GM23248 (cell line): ENCODE measurements around the gene ANKS6. TPM values are rescaled to one million over a fixed set of nuclear protein-coding genes. Genes with fewer than 3 reads are reported as not detected.

ENCODE experiments used
- DNase-seq: peaks from one replicate; pipeline ENCODE4 v3.0.0-alpha.2; 2015
- H2AFZ ChIP-seq: fragments of 200-600 bp; sonication (generic); 2 replicates; pipeline ENCODE4 v1.6.1; 2016; ENCODE audit warnings: antibody characterized with exemption
- H3F3A ChIP-seq: fragments of 200-600 bp; sonication (generic); 2 replicates; pipeline ENCODE4 v1.6.1; 2016; ENCODE audit warnings: mild to moderate bottlenecking, antibody characterized with exemption, mixed run types; ENCODE audit not compliant: insufficient read depth
- H3K27ac ChIP-seq: fragments of 200-600 bp; sonication (generic); 2 replicates; pipeline ENCODE4 v1.5.1; 2016; ENCODE audit warnings: mild to moderate bottlenecking
- H3K27me3 ChIP-seq: fragments of 200-600 bp; sonication (generic); replicated peaks from 2 replicates; pipeline ENCODE4 v1.6.1; 2016; ENCODE audit warnings: mild to moderate bottlenecking; ENCODE audit not compliant: insufficient read depth
- H3K36me3 ChIP-seq: fragments of 200-600 bp; sonication (generic); 2 replicates; pipeline ENCODE4 v1.6.1; 2016; ENCODE audit warnings: low read depth, mild to moderate bottlenecking
- H3K4me1 ChIP-seq: fragments of 200-600 bp; sonication (generic); 2 replicates; pipeline ENCODE4 v1.6.1; 2016; ENCODE audit warnings: mild to moderate bottlenecking; ENCODE audit not compliant: insufficient read depth
- H3K4me2 ChIP-seq: fragments of 200-600 bp; sonication (generic); one replicate; pipeline ENCODE4 v1.6.1; 2016; ENCODE audit warnings: mild to moderate bottlenecking; ENCODE audit not compliant: unreplicated experiment
- H3K4me3 ChIP-seq: fragments of 200-600 bp; sonication (generic); 2 replicates; pipeline ENCODE4 v1.5.1; 2016; ENCODE audit warnings: mild to moderate bottlenecking
- H3K79me2 ChIP-seq: fragments of 200-600 bp; sonication (generic); 2 replicates; pipeline ENCODE4 v1.6.1; 2016; ENCODE audit warnings: mild to moderate bottlenecking; ENCODE audit not compliant: insufficient read depth
- H3K9ac ChIP-seq: fragments of 200-600 bp; sonication (generic); 2 replicates; pipeline ENCODE4 v1.6.1; 2016; ENCODE audit warnings: mild to moderate bottlenecking
- H3K9me2 ChIP-seq: fragments of 200-600 bp; sonication (generic); 2 replicates; pipeline ENCODE4 v1.6.1; 2016; ENCODE audit warnings: mixed run types, mild to moderate bottlenecking, moderate library complexity; ENCODE audit not compliant: insufficient read depth
- H3K9me3 ChIP-seq: fragments of 200-600 bp; sonication (generic); one replicate; pipeline ENCODE4 v1.6.1; 2017; ENCODE audit warnings: low read depth
- H4K20me1 ChIP-seq: fragments of 200-600 bp; sonication (generic); 2 replicates; pipeline ENCODE4 v1.6.0; 2016; ENCODE audit not compliant: insufficient read depth
- EZH2 ChIP-seq: fragments of 200-600 bp; sonication (generic); IDR thresholded peaks from 2 replicates; pipeline ENCODE4 v1.6.1; 2018; ENCODE audit warnings: antibody characterized with exemption, mild to moderate bottlenecking; ENCODE audit not compliant: insufficient read depth, poor library complexity, severe bottlenecking
- EZH2phosphoT487 ChIP-seq: fragments of 200-600 bp; sonication (generic); IDR thresholded peaks from 2 replicates; pipeline ENCODE4 v1.6.1; 2018; ENCODE audit warnings: antibody characterized with exemption, moderate library complexity, mild to moderate bottlenecking, low read depth; ENCODE audit not compliant: insufficient read depth
- WGBS, 2 experiments: methylation state at CpG; one replicate each; pipeline ENCODE4 v1.1.6; 2015 to 2017; ENCODE audit warnings: low lambda C conversion rate in 2 of 2, low coverage in 1 of 2; ENCODE audit errors: missing lambda C conversion rate in 2 of 2; 5-methylcytosine and 5-hydroxymethylcytosine counted together
- in situ Hi-C: fragments of 300-500 bp; cut with MboI; formaldehyde crosslinking; loops from 2 replicates; pipeline ENCODE4 v1.15.0; 2020
- polyA plus RNA-seq: library from polyadenylated mRNA; unstranded; fragments of >200 nt; fragmentation: Nextera tagmentation; extraction: Ambion mirVana; gene quantifications from 2 replicates; pipeline ENCODE4 v1.2.1, GENCODE V29; 2016
- total RNA-seq: library from RNA; depleted of rRNA; stranded (reverse); fragments of >200 nt; shearing (Covaris generic); gene quantifications from 2 replicates; pipeline ENCODE4 v1.2.3, GENCODE V29; 2014

ANKS6 gene
- total and polyA plus RNA-seq, 2 experiments from 2014 or later = 7.1 to 26.4 TPM

DNA sequence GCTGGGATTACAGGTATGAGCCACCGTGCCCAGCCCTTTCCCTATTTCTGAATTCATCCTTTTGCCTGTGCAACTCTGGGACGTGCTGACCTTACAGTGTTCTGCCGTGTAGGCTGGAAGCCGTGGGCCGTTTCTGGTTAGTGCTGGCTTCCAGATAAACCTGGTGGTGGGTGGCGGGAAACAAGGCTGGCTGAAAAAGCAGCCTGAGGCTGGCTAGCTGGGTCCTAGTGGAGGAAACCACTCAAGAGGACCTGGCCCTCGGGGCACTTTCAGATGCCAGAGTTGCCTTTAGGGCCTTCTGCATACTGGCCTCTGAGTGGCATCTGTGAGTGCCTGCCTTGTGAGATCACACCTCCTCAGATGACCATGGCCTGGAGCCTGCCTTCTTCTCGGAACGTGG is 38.0 kb upstream of the ANKS6 start:
- in situ Hi-C loops = no loop called here
- TF ChIP-seq EZH2 = no peak
- no peak for TF ChIP-seq EZH2phosphoT487
- WGBS, 2 experiments = 91 to 93% methylated on average over 9 of the region's 9 CpGs

DNA sequence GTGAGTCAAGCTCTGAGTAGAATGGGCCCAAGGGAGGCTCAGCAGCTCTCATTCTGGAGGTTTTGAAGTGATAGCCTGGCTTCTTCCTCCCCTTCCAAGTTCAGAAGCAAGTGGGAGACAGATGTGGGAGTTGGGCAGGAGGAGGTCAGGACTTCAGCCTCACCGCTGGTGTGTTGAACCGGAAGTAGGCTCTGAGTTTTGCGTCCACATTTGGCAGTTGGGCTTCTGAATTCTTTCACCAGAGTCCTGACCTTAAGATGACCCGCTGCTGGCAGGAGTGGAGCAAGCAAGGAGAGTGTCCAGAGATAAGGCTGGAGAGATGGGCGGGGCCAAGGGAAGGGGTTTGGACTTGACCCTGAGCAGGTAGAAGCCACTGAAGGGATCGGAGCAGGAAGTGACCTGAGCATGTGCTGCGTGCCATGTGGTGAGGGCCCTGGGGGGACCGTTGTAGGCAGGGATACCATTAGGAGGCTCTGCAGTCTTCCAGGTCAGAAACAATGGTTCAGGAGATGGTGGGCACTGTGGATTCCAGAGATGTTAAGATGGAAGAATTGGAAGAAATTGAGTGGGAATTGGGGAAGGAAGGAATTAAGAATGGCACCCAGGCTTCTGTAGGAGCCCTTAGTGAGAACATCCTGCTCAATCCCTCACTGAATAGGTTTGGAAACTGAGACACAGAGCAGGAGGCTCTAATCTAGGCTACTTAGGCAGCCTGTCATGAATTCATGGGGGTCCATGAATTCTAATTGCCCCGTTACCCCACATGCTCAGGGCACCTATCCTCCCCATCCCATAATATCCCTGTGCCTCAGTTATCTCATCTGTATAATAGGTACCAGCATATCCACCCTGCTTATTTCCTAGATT is 37.0 kb upstream of the ANKS6 start:
- H4K20me1 ChIP-seq = no peaks in the 10 kb centered on the region

More for the DNA sequence above, 38.0 kb upstream of the ANKS6 start:
- Histone ChIP-seq H3K27me3 (no peaks in the 10 kb centered on the region), H3K79me2 (no peaks in the 10 kb centered on the region), H3K4me3 (no peak overlapping the region), H3K9ac (no peak overlapping the region), H3K27ac (no peak overlapping the region), H3K9me3 (no peaks in the 10 kb centered on the region), H3K4me1 (no peaks in the 10 kb centered on the region), H3F3A (no peaks in the 10 kb centered on the region), H3K9me2 (no peaks in the 10 kb centered on the region), H4K20me1 (no peaks in the 10 kb centered on the region), H3K36me3 (no peaks in the 10 kb centered on the region), H3K4me2 (no peak overlapping the region), H2AFZ (no peak overlapping the region)
- no peak for DNase-seq

DNA sequence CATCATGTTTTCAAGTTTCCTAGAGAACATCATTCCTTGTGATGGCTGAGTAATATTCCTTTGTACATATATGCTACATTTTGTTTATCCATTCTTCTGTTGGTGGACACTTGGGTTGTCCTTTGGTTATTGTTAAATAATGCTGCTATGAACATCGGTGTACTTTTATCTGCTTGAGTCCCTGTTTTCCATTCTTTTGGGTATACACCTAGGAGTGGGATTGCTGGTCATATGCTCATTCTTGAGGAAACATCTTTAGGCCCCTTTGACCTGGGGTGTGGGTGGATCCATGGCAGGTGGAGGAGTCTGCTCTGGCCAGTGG is 36.4 kb upstream of the ANKS6 start:
- no peak overlapping the region for H3K4me2 ChIP-seq
- no peaks in the 10 kb centered on the region for H4K20me1 ChIP-seq
- H3F3A ChIP-seq = no peaks in the 10 kb centered on the region
- DNase-seq = no peak
- no peaks in the 10 kb centered on the region for H3K9me2 ChIP-seq
- H3K9ac ChIP-seq = no peak overlapping the region
- in situ Hi-C loops = no loop called here
- no peak overlapping the region for H3K27ac ChIP-seq
- WGBS, 2 experiments = 95 to 97% methylated on average over 1 of the region's 1 CpG
- H3K36me3 ChIP-seq = no peaks in the 10 kb centered on the region
- H3K27me3 ChIP-seq = no peaks in the 10 kb centered on the region
- TF ChIP-seq EZH2 (no peak), EZH2phosphoT487 (no peak)
- H3K9me3 ChIP-seq = no peaks in the 10 kb centered on the region
- H2AFZ ChIP-seq = no peak overlapping the region
- no peaks in the 10 kb centered on the region for H3K4me1 ChIP-seq
- H3K79me2 ChIP-seq = no peaks in the 10 kb centered on the region
- H3K4me3 ChIP-seq = no peak overlapping the region

More for the DNA sequence above, 37.0 kb upstream of the ANKS6 start:
- Histone ChIP-seq H3K9me2 (no peaks in the 10 kb centered on the region), H3K9ac (no peak overlapping the region), H3K27ac (no peak overlapping the region), H3K4me2 (no peak overlapping the region), H3K36me3 (no peaks in the 10 kb centered on the region), H3K9me3 (no peaks in the 10 kb centered on the region), H2AFZ (no peak overlapping the region), H3K79me2 (no peaks in the 10 kb centered on the region), H3F3A (no peaks in the 10 kb centered on the region), H3K27me3 (no peaks in the 10 kb centered on the region), H3K4me3 (no peak overlapping the region), H3K4me1 (no peaks in the 10 kb centered on the region)
- DNase-seq = no peak
- 96 to 97% methylated on average over 9 of the region's 9 CpGs for WGBS, 2 experiments
- in situ Hi-C loops = no loop called here
- no peak for TF ChIP-seq EZH2
- no peak for TF ChIP-seq EZH2phosphoT487

DNA sequence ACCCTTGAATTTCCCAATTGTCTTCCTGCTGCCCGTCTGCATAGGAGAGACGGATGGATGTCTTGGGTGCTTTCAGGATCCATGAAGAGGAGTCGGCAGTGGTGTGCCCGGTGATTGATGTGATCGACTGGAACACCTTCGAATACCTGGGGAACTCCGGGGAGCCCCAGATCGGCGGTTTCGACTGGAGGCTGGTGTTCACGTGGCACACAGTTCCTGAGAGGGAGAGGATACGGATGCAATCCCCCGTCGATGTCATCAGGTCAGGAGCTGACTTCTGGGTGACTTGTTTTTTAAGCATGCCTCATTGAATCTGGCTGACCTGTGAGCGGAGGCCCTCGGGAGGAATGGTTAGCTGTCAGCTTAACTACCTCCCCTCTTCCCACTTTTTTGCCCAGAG is 35.3 kb upstream of the ANKS6 start:
- Histone ChIP-seq H2AFZ (no peak overlapping the region), H3F3A (no peaks in the 10 kb centered on the region), H4K20me1 (no peaks in the 10 kb centered on the region), H3K4me3 (no peak overlapping the region), H3K9me3 (no peaks in the 10 kb centered on the region), H3K4me2 (no peak overlapping the region), H3K9ac (no peak overlapping the region), H3K79me2 (no peaks in the 10 kb centered on the region), H3K4me1 (no peaks in the 10 kb centered on the region), H3K27ac (no peak overlapping the region), H3K27me3 (no peaks in the 10 kb centered on the region), H3K9me2 (no peaks in the 10 kb centered on the region), H3K36me3 (no peaks in the 10 kb centered on the region)
- TF ChIP-seq EZH2phosphoT487 (no peak), EZH2 (no peak)
- WGBS, 2 experiments = 93 to 95% methylated on average over 16 of the region's 16 CpGs
- DNase-seq = no peak
- in situ Hi-C loops = no loop called here
